ENCODE data around the gene KCNQ1. TPM values are rescaled to one million over a fixed set of nuclear protein-coding genes. Genes with fewer than 3 reads are reported as not detected.

Gene KCNQ1
- total and polyA plus RNA-seq, 9 of the 15 experiments (the other 6 are each of a cell fraction or from before 2014, with no cell fraction given), result 0.44 TPM; not detected in 8

DNA sequence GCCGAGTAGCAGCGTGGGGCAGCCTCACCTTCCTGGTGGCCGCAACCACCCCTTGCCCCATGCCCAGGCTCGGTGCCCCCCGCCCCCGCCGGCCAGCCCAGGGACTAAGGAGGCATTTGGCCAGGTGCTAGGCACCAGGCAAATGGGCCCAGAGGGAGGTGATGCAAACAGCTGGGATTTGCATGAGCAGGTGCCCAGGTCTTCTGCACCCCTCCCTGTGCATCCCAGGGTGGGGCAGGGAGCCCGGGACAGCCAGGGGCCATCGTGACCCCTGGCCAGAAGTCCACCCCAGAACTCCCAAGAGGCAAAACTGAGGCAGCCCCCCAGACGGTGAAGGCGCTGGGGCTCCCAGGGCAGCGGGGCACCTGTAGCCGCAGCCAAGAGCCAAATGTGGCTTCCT lies 18.6 kb upstream of the KCNQ1 start:
- no peaks in the 10 kb centered on the region for H3K36me3 ChIP-seq (ENCODE audit: control insufficient read depth, insufficient read depth, low read length)
- no peak overlapping the region for H3K9ac ChIP-seq (ENCODE audit: insufficient read depth in 1 of 2, low read depth in 2 of 2, low read length in 2 of 2)
- no peak overlapping the region for H3K27ac ChIP-seq (ENCODE audit: extremely low read depth, low read depth, low read length)
- ATAC-seq (no peak), FAIRE-seq (no peak), DNase-seq (ENCODE audit: extremely low read depth in 1 of 4, low spot score in 3 of 4) (no peak)
- POLR2A ChIA-PET, result interaction anchor here (0.8 kb wide), 1 partner anchor 105 kb away, joined by 3 read pairs; no protein-coding TSS in a partner anchor
- no peak overlapping the region for H3K4me3 ChIP-seq
- H3K4me1 ChIP-seq (replicated peaks in 1 of 2; ENCODE audit: control insufficient read depth in 2 of 2, insufficient read depth in 2 of 2, low read length in 2 of 2), result peaks cover 0 to 17% of the 10 kb centered on the region in 2 experiments; a peak in 2 of 5 replicates
- TF ChIP-seq, protein P1, sequence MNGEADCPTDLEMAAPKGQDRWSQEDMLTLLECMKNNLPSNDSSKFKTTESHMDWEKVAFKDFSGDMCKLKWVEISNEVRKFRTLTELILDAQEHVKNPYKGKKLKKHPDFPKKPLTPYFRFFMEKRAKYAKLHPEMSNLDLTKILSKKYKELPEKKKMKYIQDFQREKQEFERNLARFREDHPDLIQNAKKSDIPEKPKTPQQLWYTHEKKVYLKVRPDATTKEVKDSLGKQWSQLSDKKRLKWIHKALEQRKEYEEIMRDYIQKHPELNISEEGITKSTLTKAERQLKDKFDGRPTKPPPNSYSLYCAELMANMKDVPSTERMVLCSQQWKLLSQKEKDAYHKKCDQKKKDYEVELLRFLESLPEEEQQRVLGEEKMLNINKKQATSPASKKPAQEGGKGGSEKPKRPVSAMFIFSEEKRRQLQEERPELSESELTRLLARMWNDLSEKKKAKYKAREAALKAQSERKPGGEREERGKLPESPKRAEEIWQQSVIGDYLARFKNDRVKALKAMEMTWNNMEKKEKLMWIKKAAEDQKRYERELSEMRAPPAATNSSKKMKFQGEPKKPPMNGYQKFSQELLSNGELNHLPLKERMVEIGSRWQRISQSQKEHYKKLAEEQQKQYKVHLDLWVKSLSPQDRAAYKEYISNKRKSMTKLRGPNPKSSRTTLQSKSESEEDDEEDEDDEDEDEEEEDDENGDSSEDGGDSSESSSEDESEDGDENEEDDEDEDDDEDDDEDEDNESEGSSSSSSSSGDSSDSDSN (IDR thresholded peaks at IDR 0.05; ENCODE audit: borderline replicate concordance in 1 of 2, low read depth in 2 of 2, low read length in 2 of 2), result no peak
- TF ChIP-seq, protein P2, sequence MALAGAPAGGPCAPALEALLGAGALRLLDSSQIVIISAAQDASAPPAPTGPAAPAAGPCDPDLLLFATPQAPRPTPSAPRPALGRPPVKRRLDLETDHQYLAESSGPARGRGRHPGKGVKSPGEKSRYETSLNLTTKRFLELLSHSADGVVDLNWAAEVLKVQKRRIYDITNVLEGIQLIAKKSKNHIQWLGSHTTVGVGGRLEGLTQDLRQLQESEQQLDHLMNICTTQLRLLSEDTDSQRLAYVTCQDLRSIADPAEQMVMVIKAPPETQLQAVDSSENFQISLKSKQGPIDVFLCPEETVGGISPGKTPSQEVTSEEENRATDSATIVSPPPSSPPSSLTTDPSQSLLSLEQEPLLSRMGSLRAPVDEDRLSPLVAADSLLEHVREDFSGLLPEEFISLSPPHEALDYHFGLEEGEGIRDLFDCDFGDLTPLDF (CRISPR knock-in tag; IDR thresholded peaks at IDR 0.05), result no peak
- no peak for TF ChIP-seq KAT2B (IDR thresholded peaks at IDR 0.05; ENCODE audit: low read depth, low read length)
- TF ChIP-seq NFXL1 (CRISPR knock-in tag; IDR thresholded peaks at IDR 0.05), result no peak
- TF ChIP-seq FOXM1 (IDR thresholded peaks at IDR 0.05; ENCODE audit: low read depth), result no peak
- no peak for TF ChIP-seq FOXM1 (CRISPR knock-in tag; IDR thresholded peaks at IDR 0.05; ENCODE audit: low read depth)
- no peak for TF ChIP-seq SNIP1 (IDR thresholded peaks at IDR 0.05; ENCODE audit: low read depth)
- no peak for TF ChIP-seq ZNF282 (CRISPR knock-in tag; IDR thresholded peaks at IDR 0.05)
- no peak for TF ChIP-seq MXI1 (IDR thresholded peaks at IDR 0.05; ENCODE audit: low read depth, low read length)
- no peak for TF ChIP-seq PRMT5 (CRISPR knock-in tag; IDR thresholded peaks at IDR 0.05)
- no peak for TF ChIP-seq BRD4 (IDR thresholded peaks at IDR 0.05)
- TF ChIP-seq, protein P3, sequence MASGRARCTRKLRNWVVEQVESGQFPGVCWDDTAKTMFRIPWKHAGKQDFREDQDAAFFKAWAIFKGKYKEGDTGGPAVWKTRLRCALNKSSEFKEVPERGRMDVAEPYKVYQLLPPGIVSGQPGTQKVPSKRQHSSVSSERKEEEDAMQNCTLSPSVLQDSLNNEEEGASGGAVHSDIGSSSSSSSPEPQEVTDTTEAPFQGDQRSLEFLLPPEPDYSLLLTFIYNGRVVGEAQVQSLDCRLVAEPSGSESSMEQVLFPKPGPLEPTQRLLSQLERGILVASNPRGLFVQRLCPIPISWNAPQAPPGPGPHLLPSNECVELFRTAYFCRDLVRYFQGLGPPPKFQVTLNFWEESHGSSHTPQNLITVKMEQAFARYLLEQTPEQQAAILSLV (tag; IDR thresholded peaks at IDR 0.05), result no peak
- no peak for TF ChIP-seq TRIM28 (IDR thresholded peaks at IDR 0.05)
- TF ChIP-seq, protein P4, sequence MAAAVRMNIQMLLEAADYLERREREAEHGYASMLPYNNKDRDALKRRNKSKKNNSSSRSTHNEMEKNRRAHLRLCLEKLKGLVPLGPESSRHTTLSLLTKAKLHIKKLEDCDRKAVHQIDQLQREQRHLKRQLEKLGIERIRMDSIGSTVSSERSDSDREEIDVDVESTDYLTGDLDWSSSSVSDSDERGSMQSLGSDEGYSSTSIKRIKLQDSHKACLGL (CRISPR knock-in tag; IDR thresholded peaks at IDR 0.05; ENCODE audit: borderline replicate concordance, poor library complexity, severe bottlenecking), result no peak
- no peak for TF ChIP-seq ZNF212 (CRISPR knock-in tag; IDR thresholded peaks at IDR 0.05)
- no peak for TF ChIP-seq POLR3G (IDR thresholded peaks at IDR 0.05; ENCODE audit: extremely low read depth, insufficient read length, insufficient replicate concordance)
- in situ Hi-C loops (cut with MboI), result loop anchor here (5.0 kb wide), 2 partner anchors 106 to 471 kb away; no protein-coding TSS in a partner anchor
- no peaks in the 10 kb centered on the region for H3K79me2 ChIP-seq (ENCODE audit: control insufficient read depth, insufficient read depth, low read length)
- H3K4me2 ChIP-seq (ENCODE audit: insufficient read depth, low read length), result no peak overlapping the region
- intact Hi-C loops (cut with micrococcal nuclease), result no loop called here
- peaks cover 6% of the 10 kb centered on the region; the same call in 1 of the 2 replicates for H3K9me3 ChIP-seq (replicated peaks; ENCODE audit: control insufficient read depth, insufficient read depth, low read depth, low read length)
- peaks cover 6% of the 10 kb centered on the region; the same call in 1 of the 2 replicates for H4K20me1 ChIP-seq (replicated peaks; ENCODE audit: control insufficient read depth, insufficient read depth, low read length)
- CTCF ChIA-PET (ENCODE audit: low intra/inter-chr PET ratio), result interaction anchor here (0.6 to 6.2 kb wide), 2 partner anchors 105 to 451 kb away, joined by 4 to 76 read pairs; no protein-coding TSS in a partner anchor
- peaks cover 0 to 38% of the 10 kb centered on the region in 2 experiments; a peak in 4 of 5 replicates for H3K27me3 ChIP-seq (ENCODE audit: control insufficient read depth in 2 of 2, insufficient read depth in 2 of 2, low read length in 2 of 2)
- no peak overlapping the region for H2AFZ ChIP-seq (ENCODE audit: low read depth, low read length)
- no TSS peak for BruUV-seq (replicated peaks)
- 11% methylated on average over 11 of the region's 13 CpGs for WGBS (ENCODE audit: insufficient coverage, low coverage, missing lambda C conversion rate)
- peaks cover 2% of the 10 kb centered on the region for H3K9me1 ChIP-seq (ENCODE audit: control insufficient read depth, insufficient read depth, low read length)
